Articular chondrocyte of knee joint (primary cell): ENCODE data around the gene MTCH2. TPM values are rescaled to one million over a fixed set of nuclear protein-coding genes. Genes with fewer than 3 reads are reported as not detected.

Experiments
- small RNA-seq: library from RNA; depleted of rRNA; stranded (forward); fragments of <200 nt; gene quantifications from one replicate; pipeline ENCODE3, GENCODE V24; 2012
- total RNA-seq: library from RNA; depleted of rRNA; stranded (reverse); fragments of >200 nt; gene quantifications from 2 replicates; pipeline ENCODE4 v1.2.3, GENCODE V29; 2012

Gene MTCH2
- total RNA-seq = 82.2 and 87.4 TPM in 2 replicates

GRCh38 chr11:47642099-47642855 lies at the start of gene MTCH2:
Gene MTCH2, minus strand, starts transcription at chr11:47642559. Its CDS starts 94 bp downstream, at chr11:47642465.

GRCh38 chr11:47593934-47594855 lies 48.2 kb downstream of the MTCH2 start, which contains the start of gene C1QTNF4:
Gene C1QTNF4, minus strand, starts transcription at chr11:47594411. Its CDS starts 3,601 bp downstream, at chr11:47590810.

DNA sequence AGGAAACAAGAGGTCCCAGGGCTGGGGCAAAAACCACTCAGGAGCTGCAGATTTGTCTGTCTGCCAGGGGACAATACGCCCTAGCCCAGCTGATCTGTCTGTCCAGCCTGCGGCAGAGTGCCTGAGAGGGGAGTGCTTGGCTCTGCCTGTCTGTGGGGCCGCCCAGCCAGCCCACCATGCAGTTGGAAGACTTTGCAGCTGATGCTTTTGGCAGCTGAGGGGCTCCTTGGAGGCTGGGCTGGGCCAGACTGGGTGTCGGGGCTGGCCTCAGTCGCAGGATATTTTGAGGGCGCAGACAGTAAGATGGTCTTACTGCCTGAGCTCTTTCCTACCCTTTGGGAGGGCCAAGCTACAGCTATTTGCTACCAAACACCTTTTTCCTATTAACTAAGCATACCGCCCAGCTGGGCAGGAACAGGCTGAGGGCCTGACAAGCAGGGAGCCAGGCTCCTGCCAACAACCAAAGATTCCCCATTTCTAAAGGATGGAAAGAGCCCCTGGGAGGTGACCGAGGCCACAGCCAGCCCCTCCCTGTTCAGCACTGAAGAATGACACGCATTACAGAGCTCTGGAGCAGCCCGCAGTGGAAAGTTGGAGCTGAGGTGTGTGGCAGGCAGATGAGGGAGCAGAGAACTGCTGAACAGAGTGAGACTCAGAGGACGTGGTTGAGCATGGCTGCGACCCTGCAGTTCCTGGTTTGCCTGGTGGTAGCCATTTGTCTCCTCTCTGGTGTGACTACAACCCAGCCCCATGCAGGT lies 56.1 kb downstream of the MTCH2 start, which contains the start of gene FAM180B:
Gene FAM180B (plus strand): TSS at position 581 of the 758 bp plus-strand sequence. CDS start 91 bp downstream, at position 672.

DNA sequence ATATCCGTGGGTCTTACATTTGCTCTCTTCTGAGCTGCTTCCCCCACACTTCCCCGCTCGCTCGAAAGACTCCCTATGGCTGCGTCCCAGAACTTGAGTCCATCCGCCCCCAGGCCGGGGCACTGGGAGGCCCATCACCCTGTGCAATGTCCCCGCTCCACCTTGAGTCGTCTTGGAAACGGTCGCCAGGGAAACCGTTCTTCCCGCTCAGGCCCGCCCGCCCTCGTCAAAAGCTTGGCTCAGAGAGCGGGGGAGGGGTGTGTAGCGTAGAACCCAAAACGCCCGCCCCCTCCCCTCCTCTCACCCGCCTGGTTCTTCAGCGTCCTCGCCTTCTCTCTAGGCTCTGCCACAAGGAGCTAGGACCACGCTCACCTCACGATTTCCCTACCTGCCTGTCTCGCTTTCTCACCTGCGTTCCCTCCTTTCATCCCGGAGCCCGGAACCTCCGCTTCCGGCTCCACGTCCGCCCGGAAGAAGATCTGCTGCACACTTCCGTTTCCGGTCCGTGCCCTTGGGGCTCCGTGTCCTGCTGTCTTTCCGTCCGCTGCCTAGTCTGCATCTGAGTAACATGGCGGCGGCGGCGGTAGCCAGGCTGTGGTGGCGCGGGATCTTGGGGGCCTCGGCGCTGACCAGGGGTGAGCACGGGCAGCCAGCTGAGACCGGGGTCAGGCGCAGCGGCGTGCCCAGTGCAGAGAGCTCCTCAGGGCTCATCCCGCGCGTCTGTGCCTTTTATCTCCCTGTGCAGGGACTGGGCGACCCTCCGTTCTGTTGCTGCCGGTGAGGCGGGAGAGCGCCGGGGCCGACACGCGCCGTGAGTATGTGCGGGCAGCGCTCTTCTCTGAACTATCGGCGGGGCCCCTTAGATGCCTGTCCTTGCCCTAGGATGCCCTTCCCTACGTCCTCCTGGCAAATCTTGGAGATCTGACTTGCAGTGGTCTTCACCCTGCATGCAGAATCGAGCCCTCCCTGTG lies 63.5 kb downstream of the MTCH2 start, which contains the start of the genes KBTBD4 and NDUFS3:
Gene KBTBD4 (minus strand): TSS at position 447 of the 971 bp plus-strand sequence. CDS start 19 bp downstream, at position 428.
Gene NDUFS3 (plus strand): TSS at position 551 of the 971 bp plus-strand sequence. CDS start 18 bp downstream, at position 569.

Small RNA genes within 50 kb of the gene (small RNA-seq; reads per million reads assigned to genes)
- not detected for gene RNU5E-10P

Other genes with a start within 250 kb of the MTCH2 start
- 69.6 and 83.8 TPM in 2 replicates for gene SLC39A13, start 234.0 kb downstream of the MTCH2 start, total RNA-seq
- gene PSMC3, start 216.1 kb downstream of the MTCH2 start, total RNA-seq = 146 and 156 TPM in 2 replicates
- gene RAPSN, start 193.4 kb downstream of the MTCH2 start, total RNA-seq = 0.11 TPM in 1 of 2 replicates, not detected in the other
- 78.7 and 98.0 TPM in 2 replicates for gene CELF1, start 89.4 kb downstream of the MTCH2 start, total RNA-seq
- 46.7 and 47.8 TPM in 2 replicates for gene PTPMT1, start 77.0 kb downstream of the MTCH2 start, total RNA-seq
- 28.7 and 33.5 TPM in 2 replicates for gene KBTBD4, start 63.6 kb downstream of the MTCH2 start, total RNA-seq
- gene NDUFS3, start 63.5 kb downstream of the MTCH2 start, total RNA-seq = 57.8 and 60.0 TPM in 2 replicates
- gene FAM180B, start 55.9 kb downstream of the MTCH2 start, total RNA-seq = 0.11 and 0.26 TPM in 2 replicates
- 0.22 and 0.26 TPM in 2 replicates for gene C1QTNF4, start 48.1 kb downstream of the MTCH2 start, total RNA-seq
- gene AGBL2, start 72.8 kb upstream of the MTCH2 start, total RNA-seq = 0.78 and 0.97 TPM in 2 replicates
- 86.0 and 131 TPM in 2 replicates for gene FNBP4, start 124.8 kb upstream of the MTCH2 start, total RNA-seq
- gene NUP160, start 205.8 kb upstream of the MTCH2 start, total RNA-seq = 30.6 and 34.2 TPM in 2 replicates